Thyroid gland (tissue), 4 donors: ENCODE measurements around the gene ODAPH.

ENCODE experiments used
- POLR2A ChIP-seq, 2 donors: fragments of 450-650 bp; IDR thresholded peaks; one replicate each; pipeline ENCODE4 v1.6.1; 2017; ENCODE audit warnings: antibody characterized with exemption in 2 of 2, mild to moderate bottlenecking in 2 of 2, moderate library complexity in 1 of 2
- TF ChIP-seq, protein P1 (sequence below), 6 experiments: fragments of 200-600 bp in 3 of 6; fragments of 450-650 bp in 3 of 6; sonication (generic) in 3 of 6; IDR thresholded peaks; one replicate each; pipeline ENCODE4 v1.5.1; 2016 to 2019; ENCODE audit warnings: antibody characterized with exemption in 6 of 6, mild to moderate bottlenecking in 2 of 6, inconsistent platforms in 1 of 6, moderate library complexity in 1 of 6

DNA sequence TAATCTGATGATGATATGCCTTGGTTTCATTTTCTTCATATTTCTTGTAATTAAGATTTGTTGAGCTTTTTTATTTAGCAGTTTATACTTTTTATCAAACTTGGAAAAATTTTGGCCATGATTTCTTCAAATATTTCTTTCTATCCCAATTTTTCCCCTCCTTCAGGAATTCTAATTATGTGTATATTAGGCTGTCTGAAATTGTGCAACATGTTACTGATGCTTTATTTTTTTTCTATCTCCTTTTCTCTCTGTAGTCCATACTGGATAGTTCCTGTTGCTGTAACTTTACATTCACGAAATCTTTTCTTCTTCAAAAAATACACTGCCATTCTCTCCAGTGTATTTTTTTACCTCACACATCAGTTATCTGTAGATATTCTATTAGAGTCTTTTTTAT lies 30.8 kb upstream of the ODAPH start:
- TF ChIP-seq, protein P1, sequence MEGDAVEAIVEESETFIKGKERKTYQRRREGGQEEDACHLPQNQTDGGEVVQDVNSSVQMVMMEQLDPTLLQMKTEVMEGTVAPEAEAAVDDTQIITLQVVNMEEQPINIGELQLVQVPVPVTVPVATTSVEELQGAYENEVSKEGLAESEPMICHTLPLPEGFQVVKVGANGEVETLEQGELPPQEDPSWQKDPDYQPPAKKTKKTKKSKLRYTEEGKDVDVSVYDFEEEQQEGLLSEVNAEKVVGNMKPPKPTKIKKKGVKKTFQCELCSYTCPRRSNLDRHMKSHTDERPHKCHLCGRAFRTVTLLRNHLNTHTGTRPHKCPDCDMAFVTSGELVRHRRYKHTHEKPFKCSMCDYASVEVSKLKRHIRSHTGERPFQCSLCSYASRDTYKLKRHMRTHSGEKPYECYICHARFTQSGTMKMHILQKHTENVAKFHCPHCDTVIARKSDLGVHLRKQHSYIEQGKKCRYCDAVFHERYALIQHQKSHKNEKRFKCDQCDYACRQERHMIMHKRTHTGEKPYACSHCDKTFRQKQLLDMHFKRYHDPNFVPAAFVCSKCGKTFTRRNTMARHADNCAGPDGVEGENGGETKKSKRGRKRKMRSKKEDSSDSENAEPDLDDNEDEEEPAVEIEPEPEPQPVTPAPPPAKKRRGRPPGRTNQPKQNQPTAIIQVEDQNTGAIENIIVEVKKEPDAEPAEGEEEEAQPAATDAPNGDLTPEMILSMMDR (IDR thresholded peaks at IDR 0.05) = no peak
- no peak for TF ChIP-seq POLR2A (IDR thresholded peaks at IDR 0.05)
